PFSK-1 (cell line): ENCODE measurements around the gene FMN1.

Experiments used
- FOXP2 ChIP-seq: optimal IDR thresholded peaks from 2 replicates; pipeline ENCODE3; 2011; ENCODE audit warnings: borderline replicate concordance, control low read depth, inconsistent platforms; ENCODE audit not compliant: insufficient read depth; ENCODE audit errors: extremely low read length, extremely low read depth
- POLR2AphosphoS5 ChIP-seq: IDR thresholded peaks from 2 replicates; pipeline ENCODE4 v1.6.1; 2012; ENCODE audit warnings: low read depth, mild to moderate bottlenecking, control low read depth, low read length, moderate library complexity
- REST ChIP-seq, 2 experiments: IDR thresholded peaks; 2 replicates each; pipeline versions ENCODE4 v1.6.1 to v1.8.0; 2011 to 2012; ENCODE audit warnings: low read depth in 2 of 2, low read length in 2 of 2, control low read depth in 1 of 2, inconsistent platforms in 1 of 2, mild to moderate bottlenecking in 1 of 2, moderate library complexity in 1 of 2; ENCODE audit not compliant: insufficient read depth in 1 of 2
- SIN3A ChIP-seq: IDR thresholded peaks from 2 replicates; pipeline ENCODE4 v1.6.1; 2012; ENCODE audit warnings: mild to moderate bottlenecking, low read length, moderate library complexity, borderline replicate concordance; ENCODE audit not compliant: insufficient read depth
- TAF1 ChIP-seq: IDR thresholded peaks from 2 replicates; pipeline ENCODE4 v1.6.1; 2012; ENCODE audit warnings: low read length, control low read depth, borderline replicate concordance; ENCODE audit not compliant: insufficient read depth

Gene FMN1

GRCh38 chr15:32819448-32819847 is 375.1 kb downstream of the FMN1 start:
- TF ChIP-seq FOXP2 (no peak), SIN3A (no peak), TAF1 (no peak), REST (IDR thresholded peaks at IDR 0.05; ENCODE audit: insufficient read depth in 1 of 2, low read depth in 2 of 2, low read length in 2 of 2) (no peak), POLR2AphosphoS5 (no peak)

DNA sequence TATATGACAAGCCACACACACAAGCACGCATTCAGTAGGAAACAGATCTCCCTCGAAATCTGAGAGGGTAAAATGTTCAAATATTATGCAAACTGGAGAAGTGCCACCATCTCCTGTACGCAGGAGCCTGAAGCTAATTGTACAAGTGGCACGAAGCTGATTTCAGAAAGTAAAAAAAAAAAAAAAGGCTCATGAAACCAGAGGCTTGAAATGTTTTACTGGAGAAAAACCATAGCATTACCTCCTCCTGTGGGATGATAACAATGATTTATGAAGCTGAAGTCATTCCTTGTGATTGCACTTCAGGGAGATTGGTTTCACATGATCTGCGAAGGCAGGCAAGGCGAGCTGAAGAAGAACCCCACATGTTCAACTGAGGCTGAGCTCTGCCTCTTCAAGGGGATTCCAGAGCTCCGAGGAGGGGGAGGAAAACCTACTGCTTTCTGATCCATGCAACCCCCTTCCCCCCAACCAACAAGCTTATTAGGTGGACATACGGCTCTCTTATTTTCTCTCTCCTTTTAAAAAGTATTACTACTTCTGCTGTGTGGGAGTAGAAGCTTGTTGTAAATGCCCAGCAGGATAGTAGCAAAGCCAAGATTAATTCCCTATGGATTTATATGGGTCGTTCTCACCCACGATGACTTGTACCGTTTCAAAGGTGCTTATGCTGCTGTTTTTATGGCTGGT is 375.6 kb downstream of the FMN1 start:
- TF ChIP-seq POLR2AphosphoS5: no peak
- TF ChIP-seq SIN3A: no peak
- no peak for TF ChIP-seq REST (IDR thresholded peaks at IDR 0.05; ENCODE audit: insufficient read depth in 1 of 2, low read depth in 2 of 2, low read length in 2 of 2)
- TF ChIP-seq TAF1: no peak
- TF ChIP-seq FOXP2: no peak

DNA sequence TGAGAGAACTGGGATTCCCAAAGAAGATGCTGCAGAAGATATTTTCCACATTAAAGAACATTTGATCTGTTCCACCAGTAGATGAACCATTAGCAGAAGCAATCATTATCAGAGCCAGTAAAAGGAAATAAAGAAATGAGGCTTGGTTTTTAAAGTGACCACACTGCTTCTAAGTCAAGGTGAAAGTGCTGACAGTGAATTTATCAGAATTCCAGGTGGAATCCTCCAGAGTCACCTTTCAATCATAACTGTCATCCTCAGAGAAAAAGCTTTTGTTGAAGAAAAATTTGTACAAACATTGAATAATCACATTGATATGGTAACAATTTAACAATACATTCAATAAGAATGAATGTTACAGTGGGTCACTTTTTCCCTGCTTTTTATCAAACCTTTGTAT is 376.9 kb downstream of the FMN1 start:
- TF ChIP-seq REST (IDR thresholded peaks at IDR 0.05; ENCODE audit: insufficient read depth in 1 of 2, low read depth in 2 of 2, low read length in 2 of 2) (no peak), TAF1 (no peak), POLR2AphosphoS5 (no peak), SIN3A (no peak), FOXP2 (no peak)

DNA sequence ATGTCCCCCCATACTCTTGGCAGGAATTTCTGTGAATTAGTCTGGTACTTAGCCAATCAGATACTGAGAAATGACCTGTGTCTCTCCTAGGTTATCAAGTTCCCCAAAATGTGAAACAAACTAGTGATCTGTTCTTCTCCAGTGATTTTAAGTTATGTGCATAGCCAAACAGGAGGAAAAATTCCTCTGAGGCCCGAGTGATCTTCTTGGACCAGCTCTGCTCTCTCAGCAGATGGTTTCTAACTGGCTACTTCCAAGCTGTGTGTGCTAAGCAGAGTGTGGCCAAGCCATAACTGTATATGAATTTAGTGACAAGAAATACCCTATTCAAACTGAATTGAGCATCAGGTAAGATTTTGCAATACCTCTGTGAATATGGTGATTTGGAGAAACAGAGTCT is 387.2 kb downstream of the FMN1 start:
- no peak for TF ChIP-seq SIN3A
- no peak for TF ChIP-seq TAF1
- TF ChIP-seq FOXP2: no peak
- TF ChIP-seq POLR2AphosphoS5: no peak
- TF ChIP-seq REST (IDR thresholded peaks at IDR 0.05; ENCODE audit: insufficient read depth in 1 of 2, low read depth in 2 of 2, low read length in 2 of 2): no peak

- TF ChIP-seq POLR2AphosphoS5 (no peak), TAF1 (no peak)
Measured at GRCh38 chr15:32803631-32804030, 390.9 kb downstream of the FMN1 start.
